Measurements from ENCODE around the gene STX11. TPM values are rescaled to one million over a fixed set of nuclear protein-coding genes. Genes with fewer than 3 reads are reported as not detected.

Gene STX11
- polyA plus RNA-seq, 1 donor (not counting 4 experiments of a cell fraction or from before 2014, with no cell fraction given), result 0.28 TPM

- no peaks in the 10 kb centered on the region for H4K20me1 ChIP-seq (ENCODE audit: control insufficient read depth, extremely low read depth, insufficient read depth, low read length)
- dilution Hi-C loops (cut with MboI; ENCODE audit: extremely low pct_ligation_motif_present, low sequenced_read_pairs), result no loop called here
- H3K9me3 ChIP-seq (ENCODE audit: control insufficient read depth, low read depth, low read length), result no peaks in the 10 kb centered on the region
- H2AFZ ChIP-seq (ENCODE audit: control insufficient read depth, low read length), result no peak overlapping the region
- H3K9me1 ChIP-seq (ENCODE audit: control insufficient read depth, extremely low read depth, insufficient read depth, low read length), result no peaks in the 10 kb centered on the region
- no peaks in the 10 kb centered on the region for H3K27me3 ChIP-seq (ENCODE audit: control insufficient read depth, extremely low read depth, insufficient read depth, low read length)
- no peak overlapping the region for H3K27ac ChIP-seq (ENCODE audit: control insufficient read depth, insufficient read depth, low read length)
- no peaks in the 10 kb centered on the region for H3K79me2 ChIP-seq (ENCODE audit: control insufficient read depth, insufficient read depth, low read length)
- TF ChIP-seq CTCF (optimal IDR thresholded peaks at IDR 0.05 in 1 of 3, IDR thresholded peaks at IDR 0.05 in 1 of 3, conservative IDR thresholded peaks at IDR 0.05 in 1 of 3; ENCODE audit: extremely low read depth in 1 of 3, insufficient read depth in 2 of 3, low read length in 3 of 3) (no peak), EZH2 (IDR thresholded peaks at IDR 0.05; ENCODE audit: low read length) (no peak)
- H3K9ac ChIP-seq (ENCODE audit: control insufficient read depth, extremely low read depth, insufficient read depth, low read length), result no peak overlapping the region
- no peak overlapping the region for H3K4me2 ChIP-seq (ENCODE audit: control insufficient read depth, extremely low read depth, insufficient read depth, low read depth, low read length)
- no peak for DNase-seq (ENCODE audit: low read depth, low spot score)
- no peaks in the 10 kb centered on the region for H3K36me3 ChIP-seq (ENCODE audit: control insufficient read depth in 2 of 2, extremely low read depth in 1 of 2, insufficient read depth in 2 of 2, low read length in 2 of 2)
- FAIRE-seq, result no peak
- H3K4me1 ChIP-seq (ENCODE audit: control insufficient read depth, extremely low read depth, insufficient read depth, low read length), result no peaks in the 10 kb centered on the region
- no peak overlapping the region for H3K4me3 ChIP-seq (ENCODE audit: control insufficient read depth in 2 of 3, extremely low read depth in 1 of 3, insufficient read depth in 2 of 3, low read depth in 1 of 3, low read length in 3 of 3)
Observed at GRCh38 chr6:144176043-144176442, 25.7 kb downstream of the STX11 start.

- DNase-seq (ENCODE audit: low read depth, low spot score) (no peak), FAIRE-seq (no peak)
- no peaks in the 10 kb centered on the region for H3K79me2 ChIP-seq (ENCODE audit: control insufficient read depth, insufficient read depth, low read length)
- no peaks in the 10 kb centered on the region for H3K9me1 ChIP-seq (ENCODE audit: control insufficient read depth, extremely low read depth, insufficient read depth, low read length)
- no peaks in the 10 kb centered on the region for H3K36me3 ChIP-seq (ENCODE audit: control insufficient read depth in 2 of 2, extremely low read depth in 1 of 2, insufficient read depth in 2 of 2, low read length in 2 of 2)
- H3K4me3 ChIP-seq (ENCODE audit: control insufficient read depth in 2 of 3, extremely low read depth in 1 of 3, insufficient read depth in 2 of 3, low read depth in 1 of 3, low read length in 3 of 3), result no peak overlapping the region
- no peaks in the 10 kb centered on the region for H4K20me1 ChIP-seq (ENCODE audit: control insufficient read depth, extremely low read depth, insufficient read depth, low read length)
- no peak overlapping the region for H2AFZ ChIP-seq (ENCODE audit: control insufficient read depth, low read length)
- dilution Hi-C loops (cut with MboI; ENCODE audit: extremely low pct_ligation_motif_present, low sequenced_read_pairs), result no loop called here
- no peaks in the 10 kb centered on the region for H3K27me3 ChIP-seq (ENCODE audit: control insufficient read depth, extremely low read depth, insufficient read depth, low read length)
- TF ChIP-seq EZH2 (IDR thresholded peaks at IDR 0.05; ENCODE audit: low read length) (no peak), CTCF (optimal IDR thresholded peaks at IDR 0.05 in 1 of 3, IDR thresholded peaks at IDR 0.05 in 1 of 3, conservative IDR thresholded peaks at IDR 0.05 in 1 of 3; ENCODE audit: extremely low read depth in 1 of 3, insufficient read depth in 2 of 3, low read length in 3 of 3) (no peak)
- no peaks in the 10 kb centered on the region for H3K9me3 ChIP-seq (ENCODE audit: control insufficient read depth, low read depth, low read length)
- H3K4me1 ChIP-seq (ENCODE audit: control insufficient read depth, extremely low read depth, insufficient read depth, low read length), result no peaks in the 10 kb centered on the region
- no peak overlapping the region for H3K9ac ChIP-seq (ENCODE audit: control insufficient read depth, extremely low read depth, insufficient read depth, low read length)
- no peak overlapping the region for H3K4me2 ChIP-seq (ENCODE audit: control insufficient read depth, extremely low read depth, insufficient read depth, low read depth, low read length)
- H3K27ac ChIP-seq (ENCODE audit: control insufficient read depth, insufficient read depth, low read length), result no peak overlapping the region
Observed at GRCh38 chr6:144177726-144178125, 27.4 kb downstream of the STX11 start.

Data from keratinocyte (primary cell).